ENCODE measurements around the gene NPHP4. TPM values are rescaled to one million over a fixed set of nuclear protein-coding genes. Genes with fewer than 3 reads are reported as not detected.
"Not testable (repeated sequence)": the region's sequence is repeated elsewhere in the genome, so short reads cannot be mapped to it uniquely, and the experiment has no call there.

NPHP4 gene
- polyA plus RNA-seq, 4 donors = 6.8 to 17.1 (median 10.8) TPM

DNA sequence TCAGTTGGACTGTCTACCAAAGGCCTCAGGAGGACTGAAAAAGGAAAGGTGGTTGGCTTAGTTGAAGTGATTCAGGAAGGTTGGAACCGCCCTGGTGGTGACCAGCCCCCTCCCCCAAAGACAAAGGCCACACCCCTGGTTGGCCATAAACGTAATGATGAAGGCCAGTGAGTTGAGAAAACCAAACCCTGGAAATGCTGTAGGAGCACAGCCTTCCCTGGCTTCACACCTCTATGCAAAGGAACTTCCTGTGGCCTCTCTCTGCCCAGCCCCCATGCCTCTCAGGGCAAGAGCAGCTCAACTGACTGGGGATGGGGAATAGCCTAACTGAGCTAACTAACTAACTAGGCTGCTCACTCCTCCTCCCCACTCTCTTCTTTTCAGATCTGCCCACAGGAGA, 90.4 kb downstream of the NPHP4 start:
- no peak for DNase-seq (ENCODE audit: low read depth in 4 of 4, low spot score in 3 of 4)

DNA sequence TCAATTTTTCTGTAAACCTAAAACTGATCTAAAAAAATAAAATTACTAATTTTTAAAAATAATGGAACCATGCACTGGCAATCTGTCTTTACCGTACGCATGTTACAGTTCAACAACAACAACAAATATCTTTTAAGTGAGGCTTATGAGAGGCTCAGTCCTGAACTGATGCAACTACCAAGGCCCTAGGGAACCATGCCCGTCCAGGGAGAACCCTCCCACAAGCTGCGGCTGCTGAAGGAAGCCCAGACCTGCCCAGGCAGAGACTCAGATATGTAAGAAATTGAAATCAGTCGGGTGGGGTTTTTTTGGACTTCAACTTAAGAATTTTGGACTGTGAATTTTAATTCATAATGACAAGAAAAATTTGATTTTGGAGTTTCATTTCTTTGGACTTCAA, 91.1 kb downstream of the NPHP4 start:
- no peak for DNase-seq (ENCODE audit: low read depth in 4 of 4, low spot score in 3 of 4)

DNA sequence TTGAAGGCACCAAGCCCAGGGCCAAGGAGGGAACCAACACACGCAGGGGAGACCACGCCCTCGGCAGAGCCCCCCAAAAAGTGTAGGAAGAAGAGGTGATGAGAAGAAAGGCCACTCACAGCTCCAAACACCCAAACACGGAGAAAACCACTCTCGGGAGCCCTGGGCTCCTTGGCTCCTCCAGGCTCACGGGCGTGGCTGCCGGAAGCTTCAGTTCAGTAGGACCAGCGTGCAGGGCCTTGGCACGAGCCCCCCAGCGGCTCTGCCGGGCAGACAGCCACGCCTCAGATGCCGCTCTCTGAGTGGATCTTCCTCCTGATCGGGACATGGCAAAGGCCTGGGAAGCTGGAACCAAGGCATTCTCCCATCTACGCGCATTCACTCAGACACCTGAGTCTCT, 94.0 kb downstream of the NPHP4 start:
- DNase-seq (ENCODE audit: low read depth in 4 of 4, low spot score in 3 of 4) = no peak

DNA sequence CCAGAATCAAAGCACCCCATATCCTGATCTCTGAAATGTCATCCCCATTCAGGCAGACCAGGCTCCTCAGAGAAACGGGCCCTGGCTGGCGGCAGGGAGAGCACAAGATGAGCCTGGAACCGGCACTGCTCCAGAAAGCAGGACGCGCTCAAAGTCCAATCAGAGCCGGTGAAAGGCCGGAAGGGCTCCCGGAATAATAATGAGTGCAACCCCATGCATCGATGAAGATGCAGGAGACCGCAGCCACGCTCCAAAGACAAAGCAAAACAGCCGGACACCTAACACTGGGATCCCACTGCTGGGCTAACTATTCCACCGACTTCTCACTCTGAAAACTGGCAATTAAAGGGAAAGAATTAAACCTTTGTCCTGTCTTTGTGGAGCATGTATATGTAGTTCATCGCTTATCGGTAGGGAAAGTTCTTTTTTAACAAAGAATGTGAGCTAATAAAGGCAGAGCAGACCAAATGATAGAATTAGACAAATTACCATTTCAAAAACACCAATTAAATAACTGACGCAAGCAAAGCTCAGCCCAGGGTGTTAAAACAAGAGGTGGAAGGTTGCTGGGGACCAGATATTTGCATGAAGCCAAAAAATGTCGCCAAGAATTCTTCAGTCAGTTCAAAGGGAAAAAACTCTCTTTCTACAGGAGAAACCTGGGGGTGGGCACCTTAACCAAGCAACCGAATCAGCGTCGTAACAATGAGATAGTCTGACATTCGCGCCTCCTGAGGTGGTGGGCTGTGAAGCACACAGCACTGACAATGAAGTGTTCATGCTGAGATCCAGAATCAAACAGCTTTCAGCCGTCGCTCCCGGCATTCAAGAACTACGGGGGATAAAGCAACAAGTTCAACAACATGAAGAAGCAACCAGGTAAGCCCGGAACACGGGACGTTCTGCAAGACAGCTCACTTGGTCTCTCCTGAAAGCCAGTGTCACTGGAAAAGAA, 95.2 kb downstream of the NPHP4 start:
- no peak for DNase-seq (ENCODE audit: low read depth in 4 of 4, low spot score in 3 of 4)

DNA sequence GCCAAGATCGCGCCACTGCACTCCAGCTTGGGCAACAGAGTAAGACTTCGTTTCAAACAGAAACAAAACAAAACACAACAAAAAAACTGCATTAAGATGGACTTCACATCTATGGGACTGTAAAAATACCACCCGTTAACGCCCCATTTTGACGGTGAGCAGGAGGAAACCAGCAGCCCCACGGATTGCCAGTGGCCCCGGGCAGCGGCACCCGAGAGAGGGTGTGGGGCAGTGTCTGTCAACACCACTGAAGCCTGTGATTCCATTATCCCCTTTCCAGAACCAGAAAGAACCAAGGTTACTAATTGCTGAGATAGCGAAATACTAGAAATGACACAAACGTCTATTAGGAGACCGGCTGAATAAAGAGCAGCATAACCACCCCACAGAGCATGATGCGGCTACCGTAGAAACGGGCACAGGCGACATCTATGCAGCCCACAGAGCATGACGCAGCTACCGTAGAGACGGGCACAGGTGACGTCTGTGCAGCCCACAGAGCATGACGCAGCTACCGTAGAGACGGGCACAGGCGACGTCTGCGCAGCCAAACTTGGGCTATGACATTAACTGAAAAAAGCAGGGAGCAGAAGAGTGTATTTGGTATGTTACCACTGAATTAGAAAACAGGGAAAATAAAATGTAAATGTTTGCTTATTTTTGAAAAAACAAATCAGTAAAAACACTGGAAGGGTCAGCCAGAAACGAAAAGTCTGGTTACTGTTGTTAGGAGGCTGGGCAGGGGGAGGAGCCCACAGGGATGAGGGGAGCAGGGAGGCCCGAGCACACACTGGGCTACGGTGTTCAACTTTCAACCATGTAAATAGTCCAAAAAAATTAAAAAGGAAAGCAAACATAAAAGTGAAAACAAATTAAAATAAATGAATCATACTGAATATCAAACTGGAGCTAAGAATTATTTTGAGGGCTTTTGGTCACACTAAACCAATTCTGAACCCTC, 96.5 kb downstream of the NPHP4 start:
- no peak for DNase-seq (ENCODE audit: low read depth in 4 of 4, low spot score in 3 of 4)

DNA sequence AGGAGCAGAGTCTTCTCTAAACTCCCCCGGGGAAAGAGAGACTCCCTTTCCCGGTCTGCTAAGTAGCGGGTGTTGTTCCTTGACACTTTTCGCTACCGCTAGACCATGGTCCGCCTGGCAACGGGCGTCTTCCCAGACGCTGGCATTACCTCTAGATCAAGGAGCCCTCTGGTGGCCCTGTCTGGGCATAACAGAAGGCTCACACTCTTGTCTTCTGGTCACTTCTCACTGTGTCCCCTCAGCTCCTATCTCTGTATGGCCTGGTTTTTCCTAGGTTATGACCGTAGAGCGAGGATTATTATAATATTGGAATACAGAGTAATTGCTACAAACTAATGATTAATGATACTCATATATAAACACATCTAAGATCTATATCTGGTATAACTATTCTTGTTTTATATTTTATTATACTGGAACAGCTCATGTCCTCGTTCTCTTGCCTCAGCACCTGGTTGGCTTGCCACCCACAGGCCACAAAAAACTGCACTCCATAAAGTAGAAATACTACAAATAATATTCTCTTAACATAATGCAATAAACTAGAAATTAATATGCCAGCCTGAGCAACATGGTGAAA, 98.4 kb downstream of the NPHP4 start:
- not testable (repeated sequence) for DNase-seq (ENCODE audit: low read depth in 4 of 4, low spot score in 3 of 4)

DNA sequence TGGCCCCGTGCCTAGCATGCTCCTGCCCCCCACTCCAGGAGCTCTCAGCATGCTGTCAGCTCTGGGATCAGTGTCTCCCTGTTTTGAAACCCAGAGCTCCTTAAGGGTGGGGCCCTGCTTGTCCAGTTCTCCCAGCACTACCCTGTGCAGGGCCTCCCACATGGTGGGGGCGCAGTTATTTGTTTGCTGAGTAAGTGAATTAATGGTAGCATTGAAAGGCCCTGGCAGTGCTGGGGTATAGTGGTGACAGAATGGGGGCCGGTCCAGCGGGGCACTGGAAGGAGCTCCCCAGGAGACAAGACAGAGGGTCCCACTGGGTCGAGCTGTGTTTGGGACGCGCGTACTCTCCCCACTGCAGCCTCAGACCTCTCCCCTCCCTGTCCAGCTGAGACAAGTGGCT, 99.9 kb downstream of the NPHP4 start:
- no peak for DNase-seq (ENCODE audit: low read depth in 4 of 4, low spot score in 3 of 4)

DNA sequence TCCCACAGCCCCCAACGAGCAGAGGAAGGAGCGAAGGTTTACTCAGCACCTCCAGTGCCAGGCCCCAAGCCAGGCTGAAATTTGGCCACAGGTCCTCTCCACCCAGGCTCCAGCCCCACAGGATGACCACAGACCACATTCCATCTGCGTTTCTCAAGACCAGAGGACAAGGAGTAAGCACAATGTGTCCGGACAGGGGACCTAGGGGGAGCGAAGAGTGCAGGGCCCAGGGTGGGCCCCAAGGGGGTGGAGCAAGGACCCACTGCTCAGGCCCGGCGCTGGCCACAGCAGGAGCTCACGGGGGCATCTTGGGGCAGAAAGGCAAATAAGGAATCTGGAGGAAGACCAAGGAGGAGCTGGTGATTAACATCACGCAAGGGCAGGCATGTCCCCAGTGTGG, 100.5 kb downstream of the NPHP4 start:
- DNase-seq (ENCODE audit: low read depth in 4 of 4, low spot score in 3 of 4) = no peak

DNA sequence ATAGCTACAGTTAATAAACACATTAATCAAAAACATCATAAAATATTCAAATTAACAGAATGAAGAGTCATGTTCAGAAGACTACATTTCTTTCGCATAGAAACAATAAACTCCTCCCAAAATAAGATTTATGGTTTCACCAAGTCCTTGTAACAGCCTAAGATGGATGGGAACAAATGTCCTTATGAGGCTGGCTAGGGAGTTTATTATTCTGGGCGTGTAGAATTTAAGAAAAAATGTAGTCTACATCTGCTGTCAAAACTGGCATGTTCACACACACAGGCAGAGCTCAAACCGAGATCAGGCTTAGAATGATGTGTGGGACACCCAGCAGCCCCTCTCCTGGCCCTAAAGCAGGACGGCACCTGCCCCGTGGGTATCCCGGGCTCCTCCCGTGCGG, 101.1 kb downstream of the NPHP4 start:
- DNase-seq (ENCODE audit: low read depth in 4 of 4, low spot score in 3 of 4) = no peak

DNA sequence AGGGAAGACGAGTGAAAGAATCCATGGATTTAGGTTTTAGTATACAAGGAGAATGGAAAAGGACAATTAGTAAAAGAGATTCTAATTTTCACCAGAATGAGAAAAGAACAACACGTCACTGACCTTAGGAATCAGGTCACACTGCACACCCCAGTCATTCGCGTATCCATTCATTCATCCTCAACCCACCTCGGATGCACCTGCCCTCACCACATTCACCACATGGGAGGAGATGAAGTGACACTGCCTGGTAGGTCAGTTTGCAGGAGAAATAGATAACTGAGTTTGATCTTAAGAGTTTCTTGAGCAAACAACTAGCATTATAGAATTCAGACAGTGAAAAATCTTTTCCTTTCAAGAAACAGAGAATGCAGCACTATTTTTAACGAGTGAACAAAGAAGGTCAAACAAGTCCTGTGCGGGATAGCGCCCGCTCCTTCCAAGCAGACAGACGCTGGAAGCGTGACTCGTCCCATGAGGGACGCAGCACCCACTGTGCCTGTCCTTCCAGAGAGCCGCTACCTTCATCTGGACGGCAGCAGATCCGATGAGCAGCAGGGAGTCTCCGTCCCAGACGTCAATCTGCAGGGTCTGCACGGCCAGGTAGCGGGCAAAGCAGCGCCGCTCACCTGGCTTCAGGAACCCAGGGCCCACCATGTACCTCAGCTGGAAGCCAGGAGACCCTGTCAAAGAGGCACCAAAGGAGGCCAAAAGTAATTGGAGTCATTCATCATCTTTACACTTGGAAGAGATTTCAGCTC, 101.7 kb downstream of the NPHP4 start:
- no peak for DNase-seq (ENCODE audit: low read depth in 4 of 4, low spot score in 3 of 4)

DNA sequence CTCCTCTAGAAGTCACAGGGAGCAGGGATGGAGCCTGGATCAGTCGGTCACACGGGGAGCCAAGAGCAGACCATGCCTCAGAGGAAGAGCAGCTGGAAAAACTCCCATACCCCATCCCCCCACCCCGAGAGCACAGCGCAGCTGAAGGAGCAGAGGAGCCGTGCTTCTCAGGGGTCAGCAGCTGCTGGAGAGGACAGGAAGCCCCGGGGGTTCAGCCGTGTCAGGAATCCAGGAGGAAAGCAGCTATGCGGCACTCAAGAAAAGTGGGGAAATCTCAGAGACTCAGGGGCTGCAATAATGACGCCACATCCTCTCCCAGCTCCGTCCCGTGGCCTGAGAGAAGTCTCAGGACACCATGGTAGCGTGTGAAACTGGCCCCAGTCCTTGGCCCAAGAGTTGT, 102.3 kb downstream of the NPHP4 start:
- no peak for DNase-seq (ENCODE audit: low read depth in 4 of 4, low spot score in 3 of 4)

DNA sequence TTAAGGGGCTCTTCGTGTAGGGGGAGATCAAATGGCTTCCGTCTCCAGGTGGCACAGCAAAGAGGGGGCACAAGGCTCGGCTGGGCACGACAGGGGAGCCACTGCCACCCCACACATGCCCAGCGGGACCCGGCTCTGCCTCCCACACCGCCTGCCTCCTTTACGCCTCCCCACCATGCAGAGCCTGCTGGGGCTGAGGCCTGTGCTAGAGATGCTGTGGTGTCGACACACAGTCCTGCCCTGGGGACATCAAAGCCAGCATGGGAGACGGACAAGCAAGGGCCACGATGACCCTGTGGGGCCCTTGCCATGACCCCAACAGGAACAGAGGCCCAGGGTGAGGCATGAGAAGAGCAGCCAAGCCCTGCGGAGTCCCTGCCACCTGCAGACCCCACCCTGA, 102.8 kb downstream of the NPHP4 start:
- no peak for DNase-seq (ENCODE audit: low read depth in 4 of 4, low spot score in 3 of 4)

DNA sequence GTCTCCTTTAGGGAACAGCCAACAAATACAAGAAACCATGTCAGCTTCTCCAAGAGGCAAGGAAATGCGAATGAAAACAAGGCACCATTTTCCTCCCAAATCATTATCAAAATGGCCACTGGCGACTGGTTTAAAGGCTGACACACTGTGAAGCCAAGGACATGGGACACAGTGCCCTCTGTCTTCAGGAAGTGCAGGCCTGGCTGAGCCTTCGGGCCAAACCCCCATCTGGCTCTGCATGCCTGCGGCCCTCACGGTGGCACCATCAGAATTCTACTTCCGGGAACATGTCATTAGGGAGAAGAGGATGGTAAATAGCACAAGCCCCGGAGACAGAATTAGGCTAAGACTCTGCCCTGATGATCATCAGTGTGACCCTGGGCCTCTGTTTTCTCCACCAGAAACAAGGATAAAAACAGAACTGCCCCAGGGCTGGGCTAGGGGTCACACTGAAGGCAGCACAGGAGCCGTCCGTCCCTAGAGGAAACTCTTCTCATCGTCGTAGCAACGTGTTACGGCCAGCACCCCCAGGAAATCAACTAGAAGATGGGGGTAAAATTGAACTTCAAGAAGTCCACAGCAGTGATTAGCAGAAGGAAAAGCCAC, 103.5 kb downstream of the NPHP4 start:
- DNase-seq (ENCODE audit: low read depth in 4 of 4, low spot score in 3 of 4) = no peak

DNA sequence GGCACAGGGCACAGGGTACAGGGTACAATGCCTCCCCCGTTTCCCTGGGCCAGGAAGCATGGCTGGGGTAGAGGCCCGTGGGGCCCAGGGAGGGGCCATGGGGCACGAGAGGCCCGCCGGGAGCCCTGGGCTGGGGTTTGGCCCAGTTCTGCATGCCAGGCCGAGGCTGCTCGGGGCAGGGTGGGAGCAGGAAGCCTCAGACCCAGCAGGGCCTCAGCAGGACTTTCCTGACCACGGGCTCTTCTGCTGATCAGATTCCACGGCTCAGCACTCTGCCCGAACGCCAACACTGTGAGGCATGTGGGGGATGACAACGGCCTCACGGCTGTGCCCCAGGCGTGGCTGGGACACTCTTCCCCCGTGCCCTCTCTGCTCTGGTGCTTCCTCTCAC, 104.3 kb downstream of the NPHP4 start:
- DNase-seq (ENCODE audit: low read depth in 4 of 4, low spot score in 3 of 4) = no peak

DNA sequence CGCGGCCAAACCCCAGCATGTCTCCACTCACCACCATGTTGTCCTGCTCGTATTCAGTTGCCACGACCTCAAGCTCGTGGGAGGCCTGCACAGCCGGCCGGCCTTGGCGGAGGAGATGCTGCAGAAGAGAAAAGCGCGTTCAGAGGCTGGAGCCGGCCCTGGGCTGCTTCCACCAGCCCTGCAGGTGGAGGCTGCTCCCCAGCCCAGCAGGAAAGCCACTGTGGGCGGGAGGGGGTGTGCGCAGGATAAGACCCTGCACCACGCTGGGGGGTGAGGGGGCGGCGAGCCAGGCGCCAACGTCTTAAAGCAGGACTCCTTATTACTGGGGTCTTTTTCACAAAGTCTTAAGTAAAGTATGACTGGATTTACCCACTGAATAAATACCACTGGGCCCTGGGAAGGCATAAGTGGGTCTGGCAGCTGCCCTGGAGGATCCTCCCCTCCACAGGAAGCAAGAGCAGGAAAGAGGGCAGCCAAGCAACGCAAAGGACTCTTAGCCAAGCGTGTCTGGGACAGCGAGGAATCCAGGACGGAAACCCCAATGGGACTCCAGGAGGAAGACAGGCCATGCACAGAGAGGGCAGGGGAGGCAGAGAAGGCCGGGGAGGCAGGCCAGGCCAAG, 104.8 kb downstream of the NPHP4 start:
- DNase-seq (ENCODE audit: low read depth in 4 of 4, low spot score in 3 of 4) = no peak

DNA sequence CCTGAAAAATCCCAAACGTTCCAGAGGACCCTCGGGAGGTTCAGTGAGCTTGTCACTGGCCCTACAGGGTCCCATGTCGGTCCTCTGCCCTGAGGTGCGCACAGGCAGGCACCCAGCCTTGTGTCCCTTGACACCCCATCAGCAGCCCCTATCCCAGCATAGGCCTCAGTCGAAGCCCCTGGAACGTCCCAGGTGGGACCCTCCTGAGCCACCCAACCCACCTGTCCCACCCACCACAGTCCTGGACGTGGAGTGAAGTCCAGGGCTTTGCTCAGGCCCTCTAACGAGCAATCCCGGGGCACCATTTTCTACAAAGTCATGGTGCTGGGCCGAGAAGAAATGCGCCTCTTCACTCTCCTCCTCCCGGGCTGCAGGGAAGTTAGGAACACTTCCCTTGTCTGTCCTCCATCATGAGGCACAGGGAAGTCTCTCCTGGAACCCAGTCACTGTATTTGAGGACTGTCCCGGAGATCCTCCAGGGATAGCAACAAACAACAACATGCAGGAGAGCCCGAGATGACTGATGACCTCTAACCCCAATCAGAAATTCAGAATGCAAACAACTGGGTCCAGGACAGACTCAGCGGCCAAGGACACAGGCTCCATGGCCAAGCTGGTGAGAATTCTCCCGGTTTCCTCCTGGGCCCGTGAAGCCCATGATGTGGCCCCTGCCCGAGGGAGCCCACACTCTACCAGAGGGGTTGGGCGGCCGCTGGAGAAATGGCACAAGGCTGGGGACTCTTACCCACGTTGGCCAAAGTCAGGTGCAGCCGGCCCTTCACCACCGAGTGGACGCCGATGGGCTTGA, 105.5 kb downstream of the NPHP4 start:
- no peak for DNase-seq (ENCODE audit: low read depth in 4 of 4, low spot score in 3 of 4)

DNA sequence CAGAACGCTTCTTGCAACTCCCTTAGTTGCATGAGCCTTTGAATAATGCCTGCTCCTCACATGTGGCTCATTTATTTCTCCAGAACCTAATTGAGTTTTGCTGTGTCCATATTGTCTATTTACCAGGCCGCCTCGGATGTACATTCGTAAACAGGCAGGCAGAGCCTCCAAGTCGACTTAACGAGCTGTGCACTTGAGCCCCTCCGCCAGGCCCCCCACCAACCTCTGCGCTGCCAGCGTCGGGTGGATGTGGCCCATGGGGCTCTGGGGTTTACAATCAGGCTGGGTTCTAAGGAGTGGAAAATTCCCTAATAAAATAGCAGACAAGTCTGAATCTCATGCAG, 106.1 kb downstream of the NPHP4 start:
- no peak for DNase-seq (ENCODE audit: low read depth in 4 of 4, low spot score in 3 of 4)

DNA sequence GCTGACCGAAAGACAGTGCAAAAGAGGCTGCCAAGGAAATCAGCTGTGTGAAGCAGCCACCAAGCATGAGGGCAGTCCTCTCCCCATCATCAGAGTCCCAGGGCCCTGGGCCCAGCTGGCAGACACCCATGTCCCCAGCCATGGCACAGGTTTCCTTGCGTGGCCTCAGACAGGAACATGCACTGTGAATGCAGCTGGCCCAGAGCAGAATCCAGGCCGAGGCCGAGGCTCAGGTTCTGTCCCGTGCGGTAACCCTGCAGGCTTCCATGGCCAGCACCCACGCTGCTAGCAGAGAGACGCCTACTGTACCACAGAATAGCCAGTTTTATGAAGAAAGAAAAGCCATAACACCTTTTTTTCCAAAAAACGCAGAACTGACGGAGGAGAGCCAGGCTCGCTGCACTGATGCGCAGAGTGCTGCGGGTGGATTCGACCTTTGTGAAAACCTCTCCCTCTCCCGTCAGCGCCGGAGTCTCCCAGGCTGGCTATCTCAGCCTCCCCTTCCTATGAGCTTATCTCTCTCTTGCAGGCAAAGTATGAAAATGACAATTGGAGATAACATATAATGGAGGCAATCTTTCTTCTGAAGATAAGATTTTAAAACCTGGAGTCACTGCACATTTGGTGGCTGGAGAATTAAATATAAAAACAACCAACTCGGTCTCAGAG, 106.6 kb downstream of the NPHP4 start:
- DNase-seq (ENCODE audit: low read depth in 4 of 4, low spot score in 3 of 4) = no peak

All from left renal pelvis (tissue), 4 donors.